Neuronal stem cell (in vitro differentiated cells): Measurements from ENCODE around the gene SORBS1.

Source experiments
- DNase-seq: peaks from one replicate; pipeline ENCODE4 v3.0.0-alpha.2; 2013; ENCODE audit warnings: low spot score
- H2AFZ ChIP-seq: one replicate; pipeline ENCODE4 v1.6.1; 2013; ENCODE audit warnings: mild to moderate bottlenecking, low read length, inconsistent platforms
- H2AK5ac ChIP-seq: 2 replicates; pipeline ENCODE4 v1.6.1; 2013; ENCODE audit warnings: low read depth, mild to moderate bottlenecking, inconsistent platforms, low read length, moderate library complexity, mixed read lengths
- H2BK120ac ChIP-seq: 2 replicates; pipeline ENCODE4 v1.6.1; 2013; ENCODE audit warnings: low read depth, mild to moderate bottlenecking, inconsistent platforms, low read length, moderate library complexity, mixed read lengths
- H2BK12ac ChIP-seq: one replicate; pipeline ENCODE4 v1.6.1; 2013; ENCODE audit warnings: low read length, inconsistent platforms
- H2BK15ac ChIP-seq: 2 replicates; pipeline ENCODE4 v1.6.1; 2013; ENCODE audit warnings: mild to moderate bottlenecking, low read length, inconsistent platforms, mixed read lengths
- H2BK5ac ChIP-seq: one replicate; pipeline ENCODE4 v1.6.1; 2013; ENCODE audit warnings: inconsistent platforms, mild to moderate bottlenecking, low read length, moderate library complexity
- H3K14ac ChIP-seq: one replicate; pipeline ENCODE4 v1.6.1; 2013; ENCODE audit warnings: low read length, inconsistent platforms
- H3K18ac ChIP-seq: 2 replicates; pipeline ENCODE4 v1.6.1; 2013; ENCODE audit warnings: low read length, inconsistent platforms
- H3K23ac ChIP-seq: 2 replicates; pipeline ENCODE4 v1.6.1; 2013; ENCODE audit warnings: low read depth, mild to moderate bottlenecking, mixed read lengths, low read length, inconsistent platforms; ENCODE audit not compliant: poor library complexity
- H3K27ac ChIP-seq: replicated peaks from 3 replicates; pipeline ENCODE4 v1.5.1; 2013; ENCODE audit warnings: low read length, inconsistent platforms
- H3K27me3 ChIP-seq, 3 experiments: 2 replicates each; pipeline ENCODE4 v1.6.1; 2013; ENCODE audit warnings: low read length in 3 of 3, mild to moderate bottlenecking in 2 of 3, inconsistent platforms in 1 of 3, low read depth in 1 of 3, mixed read lengths in 1 of 3, moderate library complexity in 1 of 3; ENCODE audit not compliant: control insufficient read depth in 3 of 3, insufficient read depth in 3 of 3
- H3K36me3 ChIP-seq, 2 donors: replicated peaks in 1 of 2; 2 replicates each; pipeline ENCODE4 v1.6.1; 2013; ENCODE audit warnings: low read length in 2 of 2; ENCODE audit not compliant: control insufficient read depth in 2 of 2, insufficient read depth in 2 of 2
- H3K4ac ChIP-seq: 2 replicates; pipeline ENCODE4 v1.6.1; 2013; ENCODE audit warnings: inconsistent platforms, mild to moderate bottlenecking, low read length, moderate library complexity
- H3K4me1 ChIP-seq, 2 donors: 1 replicate in 1 of 2; 2 replicates in 1 of 2; pipeline ENCODE4 v1.6.1; 2013; ENCODE audit warnings: low read length in 2 of 2, low read depth in 1 of 2; ENCODE audit not compliant: control insufficient read depth in 2 of 2, insufficient read depth in 1 of 2
- H3K4me2 ChIP-seq: one replicate; pipeline ENCODE4 v1.6.1; 2013; ENCODE audit warnings: mild to moderate bottlenecking, low read length, inconsistent platforms; ENCODE audit not compliant: insufficient read depth, poor library complexity, severe bottlenecking
- H3K4me3 ChIP-seq, 2 donors: 2 replicates each; pipeline ENCODE4 v1.5.1; 2013; ENCODE audit warnings: low read length in 2 of 2, mild to moderate bottlenecking in 2 of 2, inconsistent platforms in 1 of 2, moderate library complexity in 1 of 2
- H3K79me1 ChIP-seq: one replicate; pipeline ENCODE4 v1.6.1; 2013; ENCODE audit warnings: low read depth, mild to moderate bottlenecking, inconsistent platforms, low read length, moderate library complexity
- H3K9ac ChIP-seq: one replicate; pipeline ENCODE4 v1.6.1; 2013; ENCODE audit warnings: mild to moderate bottlenecking, low read depth, low read length, inconsistent platforms; ENCODE audit not compliant: poor library complexity
- H3K9me3 ChIP-seq, 2 donors: replicated peaks in 1 of 2; 2 replicates each; pipeline versions ENCODE3 to v1.6.1; 2013; ENCODE audit warnings: low read length in 2 of 2, mild to moderate bottlenecking in 2 of 2, inconsistent platforms in 1 of 2, low read depth in 1 of 2, mixed read lengths in 1 of 2, moderate library complexity in 1 of 2; ENCODE audit not compliant: control insufficient read depth in 2 of 2, insufficient read depth in 1 of 2
- H4K8ac ChIP-seq: one replicate; pipeline ENCODE4 v1.6.1; 2013; ENCODE audit warnings: low read depth, mild to moderate bottlenecking, inconsistent platforms, low read length, moderate library complexity
- H4K91ac ChIP-seq: one replicate; pipeline ENCODE4 v1.6.1; 2013; ENCODE audit warnings: low read length, low read depth, mild to moderate bottlenecking, inconsistent platforms; ENCODE audit not compliant: poor library complexity
- WGBS, 2 donors: extraction: QIAGEN DNeasy Blood & Tissue Kit; methylation state at CpG; one replicate each; pipeline ENCODE4 v1.1.7; 2013; ENCODE audit warnings: missing lambda C conversion rate in 2 of 2, mixed read lengths in 1 of 2; ENCODE audit not compliant: insufficient read length in 2 of 2, insufficient replicate concordance in 1 of 2; ENCODE audit errors: extremely low coverage in 2 of 2; 5-methylcytosine and 5-hydroxymethylcytosine counted together

The SORBS1 gene

GRCh38 chr10:95431900-95432342 lies 129.2 kb downstream of the SORBS1 start:
- Histone ChIP-seq H2BK5ac (no peak overlapping the region), H3K4me2 (no peak overlapping the region), H3K9me3 (no peaks in the 10 kb centered on the region), H2BK15ac (no peak overlapping the region), H3K18ac (peak overlapping the region; percentile 46), H3K23ac (no peak overlapping the region), H3K27ac (no peak overlapping the region), H4K91ac (no peak overlapping the region), H3K36me3 (no peaks in the 10 kb centered on the region), H2BK120ac (no peak overlapping the region), H2AK5ac (no peak overlapping the region), H3K14ac (no peak overlapping the region), H3K27me3 (no peaks in the 10 kb centered on the region), H3K4me1 (peaks cover 7 to 11% of the 10 kb centered on the region in 2 donors), H3K79me1 (no peaks in the 10 kb centered on the region), H3K4me3 (no peak overlapping the region), H3K4ac (no peak overlapping the region), H2AFZ (no peak overlapping the region), H4K8ac (no peak overlapping the region), H3K9ac (no peak overlapping the region), H2BK12ac (no peak overlapping the region)
- no CpG with 5 or more reads among the region's 4 CpGs for WGBS, 2 donors
- DNase-seq: no peak

DNA sequence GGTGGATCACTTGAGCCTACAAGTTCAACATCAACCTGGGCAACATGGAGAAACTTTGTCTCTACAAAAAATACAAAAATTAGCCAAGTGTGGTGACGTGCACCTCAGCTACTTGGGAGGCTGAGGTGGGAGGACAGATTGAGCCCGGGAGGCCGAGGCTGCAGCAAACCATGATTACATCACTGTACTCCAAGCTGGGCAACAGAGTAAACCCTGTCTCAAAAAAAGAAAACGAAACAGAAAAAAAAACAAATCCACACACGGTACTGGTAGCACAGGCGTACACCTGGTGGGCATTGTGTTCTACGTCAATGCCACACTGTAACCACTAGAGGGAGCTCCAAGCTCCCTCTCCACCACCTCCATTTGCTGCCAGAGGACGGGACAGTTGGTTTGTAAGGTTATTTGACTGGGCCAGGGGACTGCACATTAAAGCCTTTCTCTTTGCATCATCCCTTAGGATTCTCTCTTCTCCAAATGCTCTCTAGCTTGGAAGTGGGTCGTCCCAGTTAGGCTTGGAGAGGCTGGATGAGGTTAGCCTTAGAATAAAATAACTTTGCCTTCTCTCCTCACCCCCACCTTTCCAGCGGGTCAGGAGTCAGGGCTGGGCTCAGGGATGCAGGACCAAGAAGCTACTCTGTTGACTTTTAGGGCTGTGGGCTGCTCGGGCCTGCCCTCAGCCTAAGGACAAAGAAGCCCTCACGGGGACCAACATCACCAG lies 130.8 kb downstream of the SORBS1 start:
- no peak overlapping the region for H2AK5ac ChIP-seq
- no peak overlapping the region for H2BK5ac ChIP-seq
- H3K27ac ChIP-seq: no peak overlapping the region
- no peak overlapping the region for H3K14ac ChIP-seq
- no peak overlapping the region for H3K23ac ChIP-seq
- no peaks in the 10 kb centered on the region for H3K79me1 ChIP-seq
- peaks cover 7 to 11% of the 10 kb centered on the region in 2 donors for H3K4me1 ChIP-seq
- no CpG with 5 or more reads among the region's 12 CpGs for WGBS, 2 donors
- H2BK12ac ChIP-seq: no peak overlapping the region
- no peak overlapping the region for H3K4me3 ChIP-seq
- H3K36me3 ChIP-seq: no peaks in the 10 kb centered on the region
- H3K9ac ChIP-seq: no peak overlapping the region
- no peak overlapping the region for H3K4me2 ChIP-seq
- H3K18ac ChIP-seq: no peak overlapping the region
- H2BK15ac ChIP-seq: no peak overlapping the region
- no peak overlapping the region for H4K91ac ChIP-seq
- H2BK120ac ChIP-seq: no peak overlapping the region
- H3K9me3 ChIP-seq: no peaks in the 10 kb centered on the region
- no peaks in the 10 kb centered on the region for H3K27me3 ChIP-seq
- H3K4ac ChIP-seq: no peak overlapping the region
- H4K8ac ChIP-seq: no peak overlapping the region
- peak; percentile 58 for DNase-seq
- peak overlapping the region; percentile 73 for H2AFZ ChIP-seq

GRCh38 chr10:95429639-95430038 lies 131.5 kb downstream of the SORBS1 start:
- Histone ChIP-seq H3K9me3 (no peaks in the 10 kb centered on the region), H4K91ac (no peak overlapping the region), H3K18ac (no peak overlapping the region), H3K4me3 (no peak overlapping the region), H3K4me1 (peaks cover 7 to 11% of the 10 kb centered on the region in 2 donors), H2BK120ac (no peak overlapping the region), H3K4me2 (no peak overlapping the region), H3K27me3 (no peaks in the 10 kb centered on the region), H2BK12ac (no peak overlapping the region), H3K79me1 (no peaks in the 10 kb centered on the region), H3K27ac (no peak overlapping the region), H3K4ac (no peak overlapping the region), H4K8ac (no peak overlapping the region), H3K14ac (no peak overlapping the region), H2AK5ac (no peak overlapping the region), H3K36me3 (no peaks in the 10 kb centered on the region), H3K9ac (no peak overlapping the region), H2AFZ (no peak overlapping the region), H2BK5ac (no peak overlapping the region), H3K23ac (no peak overlapping the region), H2BK15ac (no peak overlapping the region)
- no CpG with 5 or more reads among the region's 4 CpGs for WGBS, 2 donors
- DNase-seq: no peak

- H3K27me3 ChIP-seq: no peaks in the 10 kb centered on the region
- no peak overlapping the region for H3K9ac ChIP-seq
- H3K4me2 ChIP-seq: no peak overlapping the region
- H3K79me1 ChIP-seq: no peaks in the 10 kb centered on the region
- H2AK5ac ChIP-seq: no peak overlapping the region
- H3K14ac ChIP-seq: no peak overlapping the region
- no peak overlapping the region for H4K8ac ChIP-seq
- peaks cover 7 to 8% of the 10 kb centered on the region in 2 donors for H3K4me1 ChIP-seq
- no peak overlapping the region for H2BK12ac ChIP-seq
- H3K18ac ChIP-seq: no peak overlapping the region
- no peak overlapping the region for H4K91ac ChIP-seq
- H2BK15ac ChIP-seq: no peak overlapping the region
- no peak overlapping the region for H3K23ac ChIP-seq
- no CpG with 5 or more reads among the region's 2 CpGs for WGBS, 2 donors
- DNase-seq: no peak
- no peak overlapping the region for H3K4me3 ChIP-seq
- no peak overlapping the region for H3K27ac ChIP-seq
- no peaks in the 10 kb centered on the region for H3K36me3 ChIP-seq
- no peak overlapping the region for H2BK120ac ChIP-seq
- H2AFZ ChIP-seq: no peak overlapping the region
- H3K9me3 ChIP-seq: no peaks in the 10 kb centered on the region
- no peak overlapping the region for H2BK5ac ChIP-seq
- no peak overlapping the region for H3K4ac ChIP-seq
These were observed 132.5 kb downstream of the SORBS1 start for GRCh38 chr10:95428701-95429100.
